CD8-positive, alpha-beta memory T cell (primary cell): Measurements from ENCODE around the gene LIN54. TPM values are rescaled to one million over a fixed set of nuclear protein-coding genes. Genes with fewer than 3 reads are reported as not detected.

Experiments used
- CTCF ChIA-PET: fragments of 350-600 bp; sonication (Branson Sonifier 250); formaldehyde crosslinking; loops from one replicate; lab custom pipeline; 2021; ENCODE audit warnings: antibody characterized with exemption; lab: Charles Lee
- POLR2A ChIA-PET: fragments of 350-600 bp; sonication (Branson Sonifier 250); formaldehyde crosslinking; loops from one replicate; lab custom pipeline; 2021; ENCODE audit warnings: antibody characterized with exemption; lab: Charles Lee
- DNase-seq, 5 donors: peaks; one replicate each; pipeline versions ENCODE4 v3.0.0 to v3.0.0-alpha.2; 2020 to 2022; ENCODE audit warnings: mixed read lengths in 1 of 5
- H3K27ac ChIP-seq: one replicate; pipeline ENCODE4 v1.7.0; 2013; ENCODE audit warnings: low read depth, mild to moderate bottlenecking, low read length, moderate library complexity
- H3K27me3 ChIP-seq: 2 replicates; pipeline ENCODE4 v1.7.0; 2013; ENCODE audit warnings: low read length, mild to moderate bottlenecking; ENCODE audit not compliant: insufficient read depth, poor library complexity, severe bottlenecking
- H3K36me3 ChIP-seq: 2 replicates; pipeline ENCODE4 v1.7.0; 2013; ENCODE audit warnings: mild to moderate bottlenecking, low read length, moderate library complexity; ENCODE audit not compliant: insufficient read depth
- H3K4me1 ChIP-seq: 2 replicates; pipeline ENCODE4 v1.7.0; 2013; ENCODE audit warnings: mild to moderate bottlenecking, low read length, moderate library complexity; ENCODE audit not compliant: insufficient read depth
- H3K4me3 ChIP-seq: 2 replicates; pipeline ENCODE4 v1.7.0; 2013; ENCODE audit warnings: mild to moderate bottlenecking, low read length
- H3K9me3 ChIP-seq: 2 replicates; pipeline ENCODE4 v1.7.0; 2013; ENCODE audit warnings: mild to moderate bottlenecking, low read length
- H3K27ac Mint-ChIP-seq, 8 donors: one replicate each; pipeline ENCODE4 v1.8.0; 2020 to 2021; ENCODE audit warnings: mixed read lengths in 8 of 8, mild to moderate bottlenecking in 6 of 8, inconsistent platforms in 3 of 8, moderate library complexity in 3 of 8
- H3K27me3 Mint-ChIP-seq, 2 donors: one replicate each; pipeline ENCODE4 v1.8.0; 2020 to 2021; ENCODE audit warnings: mixed read lengths in 2 of 2, mild to moderate bottlenecking in 1 of 2, moderate library complexity in 1 of 2
- H3K36me3 Mint-ChIP-seq, 3 donors: one replicate each; pipeline ENCODE4 v1.8.0; 2020 to 2021; ENCODE audit warnings: mixed read lengths in 3 of 3, inconsistent platforms in 1 of 3, mild to moderate bottlenecking in 1 of 3
- H3K4me1 Mint-ChIP-seq, 3 donors: one replicate each; pipeline ENCODE4 v1.8.0; 2020 to 2021; ENCODE audit warnings: mixed read lengths in 3 of 3, inconsistent platforms in 1 of 3, mild to moderate bottlenecking in 1 of 3
- H3K4me3 Mint-ChIP-seq, 7 donors: one replicate each; pipeline ENCODE4 v1.8.0; 2020 to 2021; ENCODE audit warnings: mixed read lengths in 7 of 7, mild to moderate bottlenecking in 6 of 7, moderate library complexity in 4 of 7, inconsistent platforms in 2 of 7
- H3K9me3 Mint-ChIP-seq, 5 donors: one replicate each; pipeline ENCODE4 v1.8.0; 2020 to 2022; ENCODE audit warnings: mixed read lengths in 5 of 5, mild to moderate bottlenecking in 3 of 5, moderate library complexity in 2 of 5, inconsistent platforms in 1 of 5
- polyA plus RNA-seq: library from polyadenylated mRNA; unstranded; fragments of 300-500 nt; fragmentation: Illumina TruSeq; gene quantifications from one replicate; pipeline ENCODE4 v1.2.3, GENCODE V29; 2021
- total RNA-seq, 2 experiments: library from RNA; stranded (reverse); gene quantifications; one replicate each; pipeline ENCODE4 v1.2.3, GENCODE V29; 2021

The LIN54 gene
- total and polyA plus RNA-seq, 3 experiments from 2014 or later, result 9.2 to 23.0 (median 22.1) TPM

GRCh38 chr4:82968972-82969371 is 41.7 kb downstream of the LIN54 start:
- Histone ChIP-seq H3K9me3 (no peaks in the 10 kb centered on the region), H3K27ac (no peak overlapping the region), H3K4me1 (no peaks in the 10 kb centered on the region), H3K27me3 (no peaks in the 10 kb centered on the region), H3K4me3 (no peak overlapping the region), H3K36me3 (peaks cover 4% of the 10 kb centered on the region)
- peaks cover 0 to 14% (median 6%) of the 10 kb centered on the region in 3 donors for H3K4me1 Mint-ChIP-seq
- ChIA-PET POLR2A (no interaction called here), CTCF (interaction anchor here (0.6 kb wide), 1 partner anchor 37 kb away, joined by 3 read pairs; no protein-coding TSS in a partner anchor)
- DNase-seq, result no peak
- H3K4me3 Mint-ChIP-seq, result no peak overlapping the region
- peaks cover 8 to 71% (median 30%) of the 10 kb centered on the region in 3 donors for H3K36me3 Mint-ChIP-seq
- H3K27ac Mint-ChIP-seq, result peak overlapping the region in 2 of 8 donors; percentile 29 to 30
- no peaks in the 10 kb centered on the region for H3K9me3 Mint-ChIP-seq
- H3K27me3 Mint-ChIP-seq, result no peaks in the 10 kb centered on the region

GRCh38 chr4:82965763-82966162 is 44.9 kb downstream of the LIN54 start:
- H3K4me1 Mint-ChIP-seq, result peaks cover 5 to 17% (median 7%) of the 10 kb centered on the region in 3 donors
- no peak overlapping the region for H3K4me3 ChIP-seq
- H3K4me3 Mint-ChIP-seq, result no peak overlapping the region
- no peaks in the 10 kb centered on the region for H3K4me1 ChIP-seq
- H3K9me3 Mint-ChIP-seq, result no peaks in the 10 kb centered on the region
- peaks cover 8% of the 10 kb centered on the region for H3K36me3 ChIP-seq
- peaks cover 17 to 67% (median 32%) of the 10 kb centered on the region in 3 donors for H3K36me3 Mint-ChIP-seq
- CTCF ChIA-PET, result no interaction called here
- no peaks in the 10 kb centered on the region for H3K27me3 Mint-ChIP-seq
- peak overlapping the region in 2 of 8 donors; percentile 39 to 70 for H3K27ac Mint-ChIP-seq
- H3K27me3 ChIP-seq, result no peaks in the 10 kb centered on the region
- POLR2A ChIA-PET, result no interaction called here
- no peak for DNase-seq
- H3K9me3 ChIP-seq, result no peaks in the 10 kb centered on the region
- H3K27ac ChIP-seq, result no peak overlapping the region

GRCh38 chr4:82957045-82957444 is 53.6 kb downstream of the LIN54 start:
- no peaks in the 10 kb centered on the region for H3K27me3 Mint-ChIP-seq
- Histone ChIP-seq H3K27me3 (no peaks in the 10 kb centered on the region), H3K4me3 (no peak overlapping the region), H3K27ac (no peak overlapping the region), H3K9me3 (no peaks in the 10 kb centered on the region), H3K36me3 (peaks cover 4% of the 10 kb centered on the region), H3K4me1 (no peaks in the 10 kb centered on the region)
- no peak for DNase-seq
- peak overlapping the region in 4 of 8 donors; percentile 2 to 76 (median 12) for H3K27ac Mint-ChIP-seq
- CTCF ChIA-PET, result no interaction called here
- POLR2A ChIA-PET, result no interaction called here
- H3K36me3 Mint-ChIP-seq, result peaks cover 9 to 37% (median 10%) of the 10 kb centered on the region in 3 donors
- H3K4me3 Mint-ChIP-seq, result no peak overlapping the region
- H3K9me3 Mint-ChIP-seq, result peaks cover 0 to 3% (median 0%) of the 10 kb centered on the region in 5 donors
- H3K4me1 Mint-ChIP-seq, result peaks cover 10 to 18% (median 12%) of the 10 kb centered on the region in 3 donors

- no peak overlapping the region for H3K4me3 Mint-ChIP-seq
- CTCF ChIA-PET, result no interaction called here
These were observed 56.4 kb downstream of the LIN54 start for GRCh38 chr4:82954212-82954611.

GRCh38 chr4:82951196-82951595 is 59.4 kb downstream of the LIN54 start:
- Mint-ChIP-seq H3K9me3 (peaks cover 0 to 3% (median 0%) of the 10 kb centered on the region in 5 donors), H3K4me3 (no peak overlapping the region), H3K27me3 (no peaks in the 10 kb centered on the region), H3K27ac (no peak overlapping the region), H3K36me3 (peaks cover 4 to 34% (median 11%) of the 10 kb centered on the region in 3 donors), H3K4me1 (peaks cover 8 to 10% (median 9%) of the 10 kb centered on the region in 3 donors)
- Histone ChIP-seq H3K27me3 (no peaks in the 10 kb centered on the region), H3K9me3 (no peaks in the 10 kb centered on the region), H3K27ac (no peak overlapping the region), H3K36me3 (peaks cover 2% of the 10 kb centered on the region), H3K4me1 (no peaks in the 10 kb centered on the region), H3K4me3 (no peak overlapping the region)
- POLR2A ChIA-PET, result no interaction called here
- DNase-seq, result no peak
- CTCF ChIA-PET, result interaction anchor here (1.0 kb wide), 1 partner anchor 16 kb away, joined by 3 read pairs; no protein-coding TSS in a partner anchor

More at GRCh38 chr4:82954212-82954611, 56.4 kb downstream of the LIN54 start:
- POLR2A ChIA-PET, result no interaction called here
- Mint-ChIP-seq H3K4me1 (peaks cover 12 to 18% (median 13%) of the 10 kb centered on the region in 3 donors), H3K36me3 (peaks cover 4 to 30% (median 11%) of the 10 kb centered on the region in 3 donors), H3K9me3 (peaks cover 0 to 3% (median 0%) of the 10 kb centered on the region in 5 donors), H3K27ac (peak overlapping the region in 1 of 8 donors; percentile 34), H3K27me3 (no peaks in the 10 kb centered on the region)
- no peaks in the 10 kb centered on the region for H3K36me3 ChIP-seq
- no peak for DNase-seq
- H3K4me1 ChIP-seq, result no peaks in the 10 kb centered on the region
- no peaks in the 10 kb centered on the region for H3K9me3 ChIP-seq
- H3K27me3 ChIP-seq, result no peaks in the 10 kb centered on the region
- H3K27ac ChIP-seq, result no peak overlapping the region
- H3K4me3 ChIP-seq, result no peak overlapping the region

GRCh38 chr4:82948647-82949204 is 61.9 kb downstream of the LIN54 start:
- H3K27me3 ChIP-seq, result no peaks in the 10 kb centered on the region
- Mint-ChIP-seq H3K27me3 (no peaks in the 10 kb centered on the region), H3K27ac (peak overlapping the region in 1 of 8 donors; percentile 8), H3K36me3 (peaks cover 4 to 35% (median 9%) of the 10 kb centered on the region in 3 donors), H3K9me3 (peaks cover 0 to 3% (median 0%) of the 10 kb centered on the region in 5 donors), H3K4me1 (peaks cover 4 to 6% (median 5%) of the 10 kb centered on the region in 3 donors), H3K4me3 (no peak overlapping the region)
- H3K9me3 ChIP-seq, result no peaks in the 10 kb centered on the region
- no peaks in the 10 kb centered on the region for H3K4me1 ChIP-seq
- CTCF ChIA-PET, result no interaction called here
- H3K4me3 ChIP-seq, result no peak overlapping the region
- peaks cover 5% of the 10 kb centered on the region for H3K36me3 ChIP-seq
- H3K27ac ChIP-seq, result no peak overlapping the region
- DNase-seq, result no peak
- POLR2A ChIA-PET, result no interaction called here

- H3K4me1 Mint-ChIP-seq, result peaks cover 4 to 10% (median 7%) of the 10 kb centered on the region in 3 donors
- no peaks in the 10 kb centered on the region for H3K4me1 ChIP-seq
- no peak overlapping the region for H3K4me3 Mint-ChIP-seq
- no peak overlapping the region for H3K27ac ChIP-seq
- no peak for DNase-seq
- H3K27me3 Mint-ChIP-seq, result no peaks in the 10 kb centered on the region
- peaks cover 0 to under 1% (median 0%) of the 10 kb centered on the region in 5 donors for H3K9me3 Mint-ChIP-seq
- no peak overlapping the region for H3K4me3 ChIP-seq
- H3K36me3 Mint-ChIP-seq, result peaks cover 5 to 41% (median 8%) of the 10 kb centered on the region in 3 donors
- H3K27me3 ChIP-seq, result no peaks in the 10 kb centered on the region
- H3K27ac Mint-ChIP-seq, result no peak overlapping the region
- peaks cover 6% of the 10 kb centered on the region for H3K36me3 ChIP-seq
- POLR2A ChIA-PET, result no interaction called here
- CTCF ChIA-PET, result no interaction called here
- no peaks in the 10 kb centered on the region for H3K9me3 ChIP-seq
These were observed 63.1 kb downstream of the LIN54 start for GRCh38 chr4:82947498-82947897.

GRCh38 chr4:82939414-82939813 is 71.2 kb downstream of the LIN54 start:
- H3K4me1 Mint-ChIP-seq, result peaks cover 0 to 6% (median 4%) of the 10 kb centered on the region in 3 donors
- no peaks in the 10 kb centered on the region for H3K4me1 ChIP-seq
- peak overlapping the region in 1 of 8 donors; percentile 7 for H3K27ac Mint-ChIP-seq
- H3K9me3 Mint-ChIP-seq, result no peaks in the 10 kb centered on the region
- H3K9me3 ChIP-seq, result no peaks in the 10 kb centered on the region
- no peak overlapping the region for H3K4me3 ChIP-seq
- no peaks in the 10 kb centered on the region for H3K27me3 ChIP-seq
- ChIA-PET CTCF (interaction anchor here (1.1 to 1.4 kb wide), 2 partner anchors 87 to 95 kb away, joined by 3 read pairs; partner anchors contain the start of gene COPS4), POLR2A (no interaction called here)
- peaks cover 28% of the 10 kb centered on the region for H3K36me3 ChIP-seq
- peaks cover 9 to 82% (median 28%) of the 10 kb centered on the region in 3 donors for H3K36me3 Mint-ChIP-seq
- H3K27ac ChIP-seq, result no peak overlapping the region
- H3K4me3 Mint-ChIP-seq, result no peak overlapping the region
- no peaks in the 10 kb centered on the region for H3K27me3 Mint-ChIP-seq
- DNase-seq, result no peak
